LNCaP clone FGC (cell line): ENCODE data around the gene SERPINB6.
A peak's percentile ranks its signal among the peaks of the same experiment; 100 is the strongest.
"Not testable (repeated sequence)": the region's sequence is repeated elsewhere in the genome, so short reads cannot be mapped to it uniquely, and the experiment has no call there.

Source experiments
- DNase-seq: peaks from one replicate; pipeline ENCODE4 v3.0.0-alpha.2; 2011; ENCODE audit warnings: low read depth
- H3K4me3 ChIP-seq: 2 replicates; pipeline ENCODE4 v1.5.1; 2011; ENCODE audit warnings: mild to moderate bottlenecking, low read depth, low read length, control low read depth
- TF ChIP-seq, protein P1 (sequence below): IDR thresholded peaks from 2 replicates; pipeline ENCODE4 v1.5.1; 2012; ENCODE audit warnings: mild to moderate bottlenecking; ENCODE audit not compliant: control insufficient read depth, insufficient read depth; ENCODE audit errors: extremely low read depth

The SERPINB6 gene

DNA sequence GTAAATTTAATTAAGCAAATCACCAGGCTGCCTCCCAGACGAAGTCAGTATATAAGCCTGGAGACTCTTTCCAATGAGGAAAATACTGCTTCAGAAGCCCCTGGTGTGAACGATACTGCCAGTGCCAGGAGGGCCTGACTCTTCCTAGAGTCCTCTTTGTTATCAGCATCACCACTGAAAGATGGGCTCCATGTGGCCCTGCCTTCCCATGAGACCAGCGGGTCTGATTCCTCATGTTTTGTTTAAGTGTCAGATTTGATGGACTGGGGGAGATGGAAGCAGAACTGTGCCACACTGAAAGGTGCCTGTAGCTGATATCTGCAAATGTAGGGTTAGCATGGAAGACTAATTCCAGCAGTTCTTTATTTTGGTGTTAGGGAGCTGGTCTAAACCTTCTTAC is 36.2 kb upstream of the SERPINB6 start:
- H3K4me3 ChIP-seq, result no peak overlapping the region
- no peak for DNase-seq
- TF ChIP-seq, protein P1, sequence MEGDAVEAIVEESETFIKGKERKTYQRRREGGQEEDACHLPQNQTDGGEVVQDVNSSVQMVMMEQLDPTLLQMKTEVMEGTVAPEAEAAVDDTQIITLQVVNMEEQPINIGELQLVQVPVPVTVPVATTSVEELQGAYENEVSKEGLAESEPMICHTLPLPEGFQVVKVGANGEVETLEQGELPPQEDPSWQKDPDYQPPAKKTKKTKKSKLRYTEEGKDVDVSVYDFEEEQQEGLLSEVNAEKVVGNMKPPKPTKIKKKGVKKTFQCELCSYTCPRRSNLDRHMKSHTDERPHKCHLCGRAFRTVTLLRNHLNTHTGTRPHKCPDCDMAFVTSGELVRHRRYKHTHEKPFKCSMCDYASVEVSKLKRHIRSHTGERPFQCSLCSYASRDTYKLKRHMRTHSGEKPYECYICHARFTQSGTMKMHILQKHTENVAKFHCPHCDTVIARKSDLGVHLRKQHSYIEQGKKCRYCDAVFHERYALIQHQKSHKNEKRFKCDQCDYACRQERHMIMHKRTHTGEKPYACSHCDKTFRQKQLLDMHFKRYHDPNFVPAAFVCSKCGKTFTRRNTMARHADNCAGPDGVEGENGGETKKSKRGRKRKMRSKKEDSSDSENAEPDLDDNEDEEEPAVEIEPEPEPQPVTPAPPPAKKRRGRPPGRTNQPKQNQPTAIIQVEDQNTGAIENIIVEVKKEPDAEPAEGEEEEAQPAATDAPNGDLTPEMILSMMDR, result no peak

- TF ChIP-seq, protein P1, result no peak
- DNase-seq, result no peak
- H3K4me3 ChIP-seq, result no peak overlapping the region
These were observed 35.1 kb upstream of the SERPINB6 start for GRCh38 chr6:3006476-3006875.

- no peak overlapping the region for H3K4me3 ChIP-seq
- DNase-seq, result no peak
- TF ChIP-seq, protein P1, result no peak
These were observed 34.5 kb upstream of the SERPINB6 start for GRCh38 chr6:3005874-3006273.

DNA sequence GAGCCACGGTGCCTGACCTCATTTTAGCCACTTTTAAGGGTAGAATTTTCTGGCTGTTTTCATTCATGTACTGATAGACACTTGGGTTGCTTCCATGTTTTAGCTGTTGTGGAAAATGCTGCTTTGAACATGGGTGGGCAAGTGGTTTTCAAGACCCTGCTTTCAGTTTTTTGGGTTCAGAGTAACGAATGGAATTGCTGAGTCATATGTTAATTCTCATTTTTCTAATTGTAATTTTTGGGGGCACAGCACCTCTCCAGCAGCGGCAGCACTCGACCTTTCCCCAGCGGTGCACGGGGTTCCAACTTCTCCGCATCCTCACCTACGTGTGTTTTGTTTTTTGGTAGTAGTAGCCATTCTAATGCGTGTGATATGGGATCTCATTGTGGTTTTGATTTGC is 33.7 kb upstream of the SERPINB6 start:
- no peak overlapping the region for H3K4me3 ChIP-seq
- DNase-seq, result no peak
- TF ChIP-seq, protein P1, result no peak

DNA sequence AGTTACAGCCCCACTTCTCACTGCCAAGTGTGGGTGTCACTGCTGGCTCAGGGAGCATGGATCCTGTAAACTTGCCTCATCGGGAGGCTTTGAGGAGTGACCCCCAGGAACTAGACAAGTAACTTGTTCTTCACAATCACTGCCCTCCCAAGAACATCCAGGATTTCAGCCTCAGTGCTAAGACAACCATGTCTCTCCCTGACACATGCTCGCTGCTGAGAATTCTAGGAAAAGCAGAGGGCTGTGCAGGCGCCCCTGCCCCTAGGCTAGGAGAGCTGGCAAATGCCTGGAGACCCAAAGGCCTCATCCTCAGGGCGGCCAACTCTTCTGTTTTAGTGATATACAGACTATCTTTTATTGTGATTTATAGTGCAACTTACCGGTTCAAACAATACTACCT is 31.9 kb upstream of the SERPINB6 start:
- DNase-seq, H3K4me3 ChIP-seq: not testable (repeated sequence)

DNA sequence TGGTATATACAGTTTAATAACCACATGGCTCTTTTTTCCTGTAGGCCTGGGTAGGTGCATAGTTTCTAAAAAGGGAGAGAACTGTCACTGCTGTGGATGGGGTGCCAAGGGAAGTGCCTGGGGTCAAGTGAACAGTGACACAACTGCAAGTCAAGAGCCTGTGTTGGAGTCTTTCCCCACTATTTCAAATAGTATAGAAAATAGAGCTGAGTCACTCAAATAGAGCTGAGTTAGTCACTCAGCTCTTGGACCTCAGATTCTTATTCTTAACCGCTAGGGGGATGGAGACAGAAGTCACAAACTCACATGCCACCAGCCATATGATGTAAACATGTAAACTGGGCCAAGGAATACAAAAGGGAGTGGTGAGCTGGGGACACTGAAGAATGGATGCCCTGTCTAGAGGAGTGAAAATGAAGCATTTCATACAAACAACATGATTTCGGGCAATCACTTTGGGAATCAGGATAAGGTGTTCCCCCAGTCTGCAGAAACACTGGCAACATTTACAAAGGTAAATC is 30.5 kb upstream of the SERPINB6 start:
- peak; percentile 84 for DNase-seq
- TF ChIP-seq, protein P1, result peak; percentile 77
- H3K4me3 ChIP-seq, result no peak overlapping the region

DNA sequence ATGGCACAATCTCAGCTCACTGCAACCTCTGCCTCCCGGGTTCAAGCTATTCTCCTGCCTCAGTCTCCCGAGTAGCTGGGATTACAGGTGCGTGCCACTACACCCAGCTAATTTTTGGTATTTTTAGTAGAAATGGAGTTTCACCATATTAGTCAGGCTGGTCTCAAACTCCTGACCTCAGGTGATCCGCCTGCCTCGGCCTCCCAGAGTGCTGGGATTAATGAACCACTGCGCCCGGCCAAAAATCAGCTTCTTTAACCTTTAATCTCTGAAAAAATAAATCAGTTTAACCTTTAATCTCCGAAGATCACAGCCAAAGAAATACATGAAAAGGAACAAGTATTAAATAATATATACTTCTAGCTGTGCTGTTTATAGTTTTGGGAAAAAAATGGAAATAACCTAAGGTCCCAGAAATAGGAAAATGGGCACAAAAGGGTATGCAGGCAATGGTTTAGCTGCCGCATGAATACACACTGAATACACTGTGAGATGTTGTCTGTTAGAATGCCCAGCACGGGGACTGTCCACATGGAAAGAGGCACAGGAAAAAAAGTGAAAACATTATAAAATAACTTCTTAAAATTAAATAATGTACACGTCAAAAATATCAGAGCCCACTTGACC is 29.9 kb upstream of the SERPINB6 start:
- TF ChIP-seq, protein P1, result no peak
- no peak for DNase-seq
- H3K4me3 ChIP-seq, result no peak overlapping the region
